GM18505 (cell line): Measurements from ENCODE around the gene SLC25A20.
"Not testable (repeated sequence)": the region's sequence is repeated elsewhere in the genome, so short reads cannot be mapped to it uniquely, and the experiment has no call there.

Source experiments
- ATAC-seq: cut with Tn5 transposase; IDR thresholded peaks from one replicate; pipeline ENCODE4 v1.9.1; 2021; ENCODE audit not compliant: unreplicated experiment
- POLR2A ChIP-seq: IDR thresholded peaks from 4 replicates; pipeline ENCODE4 v1.6.1; 2011; ENCODE audit warnings: borderline replicate concordance; ENCODE audit not compliant: insufficient read depth, insufficient read length; ENCODE audit errors: extremely low read depth

SLC25A20 gene

GRCh38 chr3:48919215-48920138, 20.8 kb upstream of the SLC25A20 start:
- peak; percentile 47 for TF ChIP-seq POLR2A
- peak; percentile 15 for ATAC-seq

- peak; percentile 80 for ATAC-seq
- peak; percentile 93 for TF ChIP-seq POLR2A
Observed at GRCh38 chr3:48918388-48919214, 19.9 kb upstream of the SLC25A20 start, which contains the start of gene ARIH2. TSS of gene ARIH2 (plus strand) at chr3:48918842. CDS start at chr3:48927559, 8,717 bp downstream.

DNA sequence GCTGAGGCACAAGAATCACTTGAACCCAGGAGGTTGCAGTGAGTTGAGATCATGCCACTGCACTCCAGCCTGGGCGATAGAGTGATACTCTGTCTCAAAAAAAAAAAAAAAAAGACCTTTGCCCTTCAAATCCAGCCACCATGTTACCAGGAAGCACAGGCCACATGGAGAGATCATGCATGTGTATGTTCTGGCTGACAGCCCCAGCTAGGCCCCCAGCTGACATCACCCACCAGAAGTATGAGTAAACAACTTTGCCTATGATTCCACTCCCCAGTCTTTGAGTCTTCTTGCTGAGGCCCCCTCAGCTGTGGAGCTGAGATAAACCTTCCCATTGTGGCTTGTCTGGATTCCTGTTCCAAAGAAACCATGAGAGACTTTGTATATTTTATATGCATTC, 16.6 kb upstream of the SLC25A20 start:
- ATAC-seq = no peak
- TF ChIP-seq POLR2A = no peak

DNA sequence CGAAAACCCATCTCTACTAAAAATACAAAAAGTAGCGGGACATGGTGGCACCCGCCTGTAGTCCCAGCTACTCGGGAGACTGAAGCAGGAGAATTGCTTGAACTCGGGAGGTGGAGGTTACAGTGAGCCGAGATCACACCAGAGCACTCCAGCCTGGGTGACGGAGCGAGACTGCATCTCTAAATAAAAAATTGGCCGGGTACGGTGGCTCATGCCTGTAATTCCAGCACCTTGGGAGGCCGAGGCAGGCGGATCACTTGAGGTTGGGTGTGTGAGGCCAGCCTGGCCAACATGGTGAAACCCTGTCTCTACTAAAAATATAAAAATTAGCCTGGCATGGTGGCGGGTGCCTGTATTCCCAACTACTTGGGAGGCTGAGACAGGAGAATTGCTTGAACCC, 8.3 kb upstream of the SLC25A20 start:
- ATAC-seq = not testable (repeated sequence)

DNA sequence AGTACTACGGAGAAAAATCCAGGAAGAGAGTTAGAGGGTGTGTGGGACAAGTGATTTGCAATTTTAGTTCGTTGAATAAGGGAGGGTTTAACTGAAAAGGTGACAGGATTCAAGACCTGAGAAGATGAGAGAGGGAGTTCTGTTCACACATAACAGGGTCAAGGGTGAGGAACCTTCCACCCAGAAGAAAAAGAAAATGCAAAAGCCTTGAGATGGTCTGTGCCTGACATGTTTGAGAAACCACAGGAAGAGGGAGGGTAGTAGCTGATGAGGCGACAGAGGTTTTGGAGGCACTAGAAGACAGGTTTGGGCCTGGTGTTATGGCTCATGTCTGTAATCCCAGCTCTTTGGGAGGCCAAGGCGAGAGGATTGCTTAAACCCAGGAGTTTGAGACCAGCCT, 591 bp upstream of the SLC25A20 start:
- no peak for ATAC-seq

DNA sequence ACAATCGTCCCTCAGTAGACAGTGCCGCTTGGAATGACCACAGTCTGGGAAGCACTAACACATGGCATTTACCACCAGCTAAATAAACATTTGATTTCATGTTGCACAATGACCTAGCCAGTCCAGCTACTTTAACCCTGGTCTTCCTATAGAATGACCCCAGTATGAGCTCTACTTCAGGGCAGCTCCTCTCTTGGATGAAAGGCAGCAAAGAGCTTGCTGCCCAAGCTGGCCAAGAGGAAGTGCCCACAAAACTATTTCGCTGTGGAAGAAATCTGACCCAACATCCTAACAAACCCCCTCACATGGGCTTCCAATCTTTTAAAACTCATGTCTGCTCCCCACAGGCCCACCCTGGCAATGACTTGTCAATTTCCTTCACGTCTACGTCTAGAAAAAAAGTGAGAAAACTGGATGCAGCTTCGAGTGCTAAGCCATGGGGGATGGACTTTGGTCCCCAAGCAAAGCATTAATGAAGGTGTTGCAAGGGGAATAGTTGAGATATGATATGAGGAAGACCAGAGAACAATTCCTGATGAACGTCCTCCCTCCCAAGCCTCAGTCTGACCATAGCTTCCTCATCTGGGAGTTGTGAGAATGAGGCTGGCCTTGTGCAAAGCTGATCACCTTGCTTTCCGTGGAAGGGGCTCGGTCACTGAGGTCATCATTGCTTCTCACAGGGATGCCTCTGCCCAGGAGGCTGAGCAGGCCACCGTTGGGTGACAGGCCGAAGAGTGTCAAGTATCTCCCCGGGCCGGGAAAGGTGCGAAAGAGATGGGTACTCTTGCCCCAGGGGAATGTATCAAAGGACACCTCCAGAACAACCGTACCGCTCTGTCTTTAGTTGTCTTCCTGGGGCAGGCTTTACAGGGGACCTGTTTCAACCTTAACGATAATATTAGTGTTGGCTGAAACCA, 964 bp downstream of the SLC25A20 start:
- ATAC-seq = no peak
- TF ChIP-seq POLR2A = no peak

More for the DNA sequence above, 591 bp upstream of the SLC25A20 start:
- no peak for TF ChIP-seq POLR2A

DNA sequence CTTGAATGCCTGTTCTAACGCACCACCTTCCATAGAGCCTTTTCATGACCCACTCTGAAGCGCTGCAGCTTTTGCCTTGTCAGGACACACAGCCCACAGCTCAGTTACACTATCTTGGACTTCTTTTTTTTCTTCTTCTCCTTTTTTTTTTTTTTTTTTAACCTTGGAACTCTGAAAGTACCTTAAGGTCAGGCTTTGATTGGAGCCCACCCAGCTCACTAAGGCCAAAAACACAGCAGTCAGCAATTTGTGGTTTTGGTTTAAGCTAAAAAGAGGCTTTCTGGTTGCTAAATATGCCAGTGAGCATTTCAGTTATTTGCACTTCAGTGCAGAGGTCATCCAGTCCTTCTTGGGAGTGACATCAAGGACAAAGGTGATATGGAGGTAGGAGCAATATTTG, 1.7 kb downstream of the SLC25A20 start:
- no peak for ATAC-seq
- no peak for TF ChIP-seq POLR2A

DNA sequence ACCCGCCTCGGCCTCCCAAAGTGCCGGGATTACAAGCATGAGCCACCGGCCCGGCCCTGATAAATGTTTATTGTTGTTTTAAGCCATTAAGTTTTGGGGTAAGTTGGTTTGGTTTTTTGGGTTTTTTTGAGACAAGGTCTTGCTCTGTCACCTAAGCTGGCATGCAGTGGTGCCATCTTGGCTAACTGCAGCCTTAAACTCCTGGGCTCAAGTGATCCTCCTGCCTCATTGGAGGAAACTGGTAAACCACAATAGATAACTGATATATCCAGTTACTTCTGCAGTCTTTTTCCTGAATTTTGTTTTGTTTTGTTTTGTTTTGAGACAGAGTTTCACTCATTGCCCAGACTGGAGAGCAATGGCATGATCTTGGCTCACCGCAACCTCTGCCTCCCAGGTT, 4.2 kb downstream of the SLC25A20 start:
- no peak for TF ChIP-seq POLR2A
- no peak for ATAC-seq

DNA sequence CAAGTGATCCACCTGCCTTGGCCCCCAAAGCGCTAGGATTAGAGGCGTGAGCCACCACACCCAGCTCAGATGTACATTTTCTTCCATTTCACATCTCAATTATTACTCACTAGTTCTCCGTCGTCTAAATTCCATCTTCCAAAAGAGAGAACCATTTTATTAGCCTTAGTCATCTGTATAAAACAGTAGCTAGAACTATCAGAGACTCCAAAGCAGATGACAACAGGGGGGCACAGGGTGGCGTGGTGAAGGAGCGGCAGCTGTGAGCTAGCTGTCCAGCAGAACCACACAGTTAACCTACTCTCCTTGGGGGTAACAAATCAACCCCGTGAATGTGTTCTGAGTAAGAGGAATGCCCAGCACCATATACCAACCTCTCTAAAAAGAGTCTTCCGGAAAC, 7.1 kb downstream of the SLC25A20 start:
- ATAC-seq = no peak
- no peak for TF ChIP-seq POLR2A

- TF ChIP-seq POLR2A = no peak
- no peak for ATAC-seq
Observed at GRCh38 chr3:48885753-48886152, 12.9 kb downstream of the SLC25A20 start.

DNA sequence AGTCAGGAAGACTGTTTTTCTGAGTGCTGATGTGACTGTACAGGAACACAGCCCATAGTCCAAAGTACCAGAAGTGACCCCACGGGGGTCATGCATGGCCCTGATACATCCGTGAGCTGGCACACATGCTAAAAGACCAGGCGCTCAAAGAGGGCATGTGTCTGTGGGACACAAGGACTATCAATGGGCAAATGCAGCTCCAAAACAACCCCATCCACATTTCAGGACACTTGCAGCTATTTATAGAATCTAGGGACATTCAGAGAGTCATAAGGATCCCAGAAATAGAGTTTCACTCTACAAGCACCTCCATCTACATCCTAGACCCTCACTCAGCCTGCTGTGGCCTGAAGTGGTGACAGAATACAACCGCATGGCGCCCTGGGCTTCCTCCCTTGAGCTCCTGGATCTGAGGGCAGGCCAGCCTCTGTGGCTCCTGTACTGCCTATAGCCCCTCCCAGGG, 17.0 kb downstream of the SLC25A20 start:
- no peak for TF ChIP-seq POLR2A

DNA sequence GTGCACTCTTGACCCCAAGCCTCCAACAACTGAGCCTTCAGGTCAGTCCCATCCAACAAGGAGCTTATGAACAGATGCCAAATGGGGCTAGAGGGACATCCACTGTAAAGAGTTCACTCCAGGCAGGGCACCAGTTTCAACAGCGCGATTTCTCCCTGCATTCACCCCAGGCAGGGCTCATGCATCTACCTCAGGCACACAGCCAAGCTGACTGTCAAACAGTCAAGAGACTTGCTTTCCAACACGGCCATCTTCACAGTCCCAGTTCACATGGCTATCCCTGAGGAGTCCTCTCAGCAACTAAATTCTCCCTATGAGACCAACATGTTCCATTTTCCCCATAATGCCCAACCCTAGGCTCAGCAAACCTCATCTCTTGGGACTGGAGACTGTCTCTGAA, 17.7 kb downstream of the SLC25A20 start:
- no peak for ATAC-seq
- TF ChIP-seq POLR2A = no peak

More for the DNA sequence above, 17.0 kb downstream of the SLC25A20 start:
- no peak for ATAC-seq

DNA sequence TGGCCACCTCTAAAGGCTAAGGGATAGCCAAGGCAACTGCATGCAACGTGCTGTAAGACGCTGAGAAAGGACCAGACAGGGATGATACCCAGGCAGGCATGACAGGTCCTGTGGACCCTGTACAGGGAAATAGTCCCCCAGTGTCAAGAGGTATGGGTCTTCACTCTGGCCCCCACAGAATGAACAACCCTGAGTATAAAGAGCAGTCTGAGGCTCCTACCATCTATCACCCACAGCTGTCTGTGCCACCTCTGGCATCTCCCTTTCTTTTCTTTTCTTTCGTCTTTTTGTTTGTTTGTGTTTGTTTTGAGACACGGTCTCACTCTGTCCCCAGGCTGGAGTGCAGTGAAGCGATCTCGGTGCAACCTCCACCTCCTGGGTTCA, 18.7 kb downstream of the SLC25A20 start:
- ATAC-seq = no peak
- no peak for TF ChIP-seq POLR2A
